GM21528 (cell line): ENCODE data around the gene TALDO1.

Experiments
- ATAC-seq: cut with Tn5 transposase; IDR thresholded peaks from one replicate; pipeline ENCODE4 v1.9.1; 2021; ENCODE audit warnings: mild to moderate bottlenecking, moderate library complexity; ENCODE audit not compliant: unreplicated experiment, low FRiP score

The TALDO1 gene

GRCh38 chr11:709109-709997, 37.9 kb upstream of the TALDO1 start:
- ATAC-seq = no peak

GRCh38 chr11:714436-714835, 32.8 kb upstream of the TALDO1 start:
- ATAC-seq = no peak

- no peak for ATAC-seq
These were observed 27.8 kb upstream of the TALDO1 start for GRCh38 chr11:719214-720016.

- ATAC-seq = no peak
These were observed 27.1 kb upstream of the TALDO1 start for GRCh38 chr11:720017-720641.

GRCh38 chr11:720642-721246, 26.5 kb upstream of the TALDO1 start:
- ATAC-seq = no peak

GRCh38 chr11:721247-721740, 26.0 kb upstream of the TALDO1 start:
- no peak for ATAC-seq

- ATAC-seq = no peak
These were observed 25.4 kb upstream of the TALDO1 start for GRCh38 chr11:721741-722345.

GRCh38 chr11:722346-722811, 24.9 kb upstream of the TALDO1 start:
- no peak for ATAC-seq

GRCh38 chr11:723120-723883, 24.0 kb upstream of the TALDO1 start:
- no peak for ATAC-seq

- no peak for ATAC-seq
These were observed 23.1 kb upstream of the TALDO1 start for GRCh38 chr11:724049-724777.

- ATAC-seq = no peak
These were observed 22.4 kb upstream of the TALDO1 start for GRCh38 chr11:724778-725386.

GRCh38 chr11:725624-726202, 21.6 kb upstream of the TALDO1 start:
- ATAC-seq = no peak

GRCh38 chr11:726278-727220, 20.7 kb upstream of the TALDO1 start:
- ATAC-seq = no peak

GRCh38 chr11:727281-727701, 20.0 kb upstream of the TALDO1 start:
- ATAC-seq = no peak

- no peak for ATAC-seq
These were observed 19.2 kb upstream of the TALDO1 start for GRCh38 chr11:727859-728748.
